ENCODE results near the gene LPP. TPM values are rescaled to one million over a fixed set of nuclear protein-coding genes. Genes with fewer than 3 reads are reported as not detected.

The LPP gene
- total RNA-seq, 1 experiment from 2014 or later: 54.0 TPM

DNA sequence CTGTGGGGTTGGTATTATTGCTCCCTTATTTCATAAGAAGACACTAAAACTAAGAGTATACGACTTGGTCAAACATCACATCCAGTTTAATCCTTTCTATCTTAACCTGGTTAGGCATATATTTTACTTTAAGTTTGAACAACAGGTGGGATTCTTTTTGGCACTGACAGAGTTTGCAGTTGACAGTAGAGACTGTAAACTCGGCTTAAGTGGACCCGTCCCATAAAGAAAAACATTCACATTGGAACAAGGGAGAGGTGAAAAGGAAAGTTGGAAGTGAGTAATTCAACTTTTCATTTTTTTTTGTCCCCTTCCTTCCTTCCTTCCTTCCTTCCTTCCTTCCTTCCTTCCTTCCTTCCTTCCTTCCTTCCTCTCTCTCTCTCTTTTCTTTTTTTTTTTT is 355.4 kb downstream of the LPP start:
- H3K27ac ChIP-seq (ENCODE audit: low read depth, low read length): no peak overlapping the region
- no peak overlapping the region for H3K4me2 ChIP-seq (ENCODE audit: low read length)
- ChIA-PET CTCF (no interaction called here), POLR2A (no interaction called here), RAD21 (ENCODE audit: low non-redundant PET in 1 of 2, low total read pairs in 2 of 2, uncharacterized antibody in 2 of 2, unreplicated experiment in 2 of 2) (no interaction called here)
- no peaks in the 10 kb centered on the region for H3K36me3 ChIP-seq (ENCODE audit: control insufficient read depth in 1 of 2, insufficient read depth in 2 of 2, low read length in 2 of 2)
- no peak overlapping the region for H3K4me3 ChIP-seq (replicated peaks in 1 of 2; ENCODE audit: low read depth in 1 of 2, low read length in 2 of 2)
- TF ChIP-seq CBX3 (IDR thresholded peaks at IDR 0.05; ENCODE audit: low read depth): no peak
- TF ChIP-seq YY1 (IDR thresholded peaks at IDR 0.05; ENCODE audit: extremely low read depth, insufficient replicate concordance, low read depth, low read length): no peak
- TF ChIP-seq REST (IDR thresholded peaks at IDR 0.05; ENCODE audit: low read depth): no peak
- no peak for TF ChIP-seq EGR1 (IDR thresholded peaks at IDR 0.05; ENCODE audit: low read depth)
- TF ChIP-seq POLR2A (IDR thresholded peaks at IDR 0.05; ENCODE audit: borderline replicate concordance, extremely low read depth, insufficient read depth, insufficient read length): no peak
- no peaks in the 10 kb centered on the region for H3K27me3 ChIP-seq (ENCODE audit: insufficient read depth, low read length)
- DNase-seq (ENCODE audit: low read depth, low spot score) (no peak), ATAC-seq (no peak)
- no TSS peak for BruUV-seq (replicated peaks)
- H3K9me2 ChIP-seq (ENCODE audit: insufficient read depth): no peaks in the 10 kb centered on the region
- no peaks in the 10 kb centered on the region for H3K9me3 ChIP-seq (ENCODE audit: control insufficient read depth in 1 of 2, insufficient read depth in 1 of 2, low read depth in 1 of 2, low read length in 2 of 2)
- intact Hi-C loops (cut with micrococcal nuclease): no loop called here
- no peak overlapping the region for H2AFZ ChIP-seq (ENCODE audit: low read depth, low read length, poor library complexity, severe bottlenecking)
- no peaks in the 10 kb centered on the region for H4K20me1 ChIP-seq (ENCODE audit: insufficient read depth)
- no peak overlapping the region for H3K9ac ChIP-seq (ENCODE audit: low read length)
- H3K79me2 ChIP-seq (ENCODE audit: insufficient read depth, low read length): no peaks in the 10 kb centered on the region
- no peaks in the 10 kb centered on the region; a peak in 1 of 4 replicates for H3K4me1 ChIP-seq (ENCODE audit: control insufficient read depth in 1 of 2, insufficient read depth in 2 of 2, low read length in 2 of 2)

DNA sequence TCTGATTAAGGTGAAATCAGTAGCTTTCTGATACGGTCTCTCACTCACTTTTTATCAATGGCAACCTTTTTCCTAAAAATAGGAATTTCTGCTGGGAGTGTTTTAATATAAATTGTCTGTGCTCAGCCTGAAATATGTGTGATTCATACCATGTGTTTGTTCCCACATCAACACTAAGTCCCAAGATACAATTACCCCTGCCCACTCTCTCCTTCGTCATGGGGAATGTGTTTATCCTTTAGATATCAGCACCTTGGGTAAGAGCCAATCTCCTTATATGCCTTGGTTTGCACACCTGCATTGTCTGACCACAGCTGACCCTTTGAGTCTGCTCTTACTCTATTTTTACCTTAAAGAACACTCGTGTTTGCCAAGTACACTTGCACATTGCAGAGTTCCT is 356.4 kb downstream of the LPP start:
- ChIA-PET CTCF (no interaction called here), POLR2A (no interaction called here), RAD21 (ENCODE audit: low non-redundant PET in 1 of 2, low total read pairs in 2 of 2, uncharacterized antibody in 2 of 2, unreplicated experiment in 2 of 2) (no interaction called here)
- Histone ChIP-seq H3K79me2 (ENCODE audit: insufficient read depth, low read length) (no peaks in the 10 kb centered on the region), H4K20me1 (ENCODE audit: insufficient read depth) (no peaks in the 10 kb centered on the region), H3K4me2 (ENCODE audit: low read length) (no peak overlapping the region), H3K27ac (ENCODE audit: low read depth, low read length) (no peak overlapping the region), H2AFZ (ENCODE audit: low read depth, low read length, poor library complexity, severe bottlenecking) (no peak overlapping the region), H3K9me2 (ENCODE audit: insufficient read depth) (no peaks in the 10 kb centered on the region), H3K4me1 (ENCODE audit: control insufficient read depth in 1 of 2, insufficient read depth in 2 of 2, low read length in 2 of 2) (no peaks in the 10 kb centered on the region; a peak in 1 of 4 replicates), H3K4me3 (replicated peaks in 1 of 2; ENCODE audit: low read depth in 1 of 2, low read length in 2 of 2) (no peak overlapping the region), H3K27me3 (ENCODE audit: insufficient read depth, low read length) (no peaks in the 10 kb centered on the region), H3K9ac (ENCODE audit: low read length) (no peak overlapping the region), H3K9me3 (ENCODE audit: control insufficient read depth in 1 of 2, insufficient read depth in 1 of 2, low read depth in 1 of 2, low read length in 2 of 2) (no peaks in the 10 kb centered on the region), H3K36me3 (ENCODE audit: control insufficient read depth in 1 of 2, insufficient read depth in 2 of 2, low read length in 2 of 2) (no peaks in the 10 kb centered on the region)
- DNase-seq (ENCODE audit: low read depth, low spot score) (no peak), ATAC-seq (no peak)
- intact Hi-C loops (cut with micrococcal nuclease): no loop called here
- no TSS peak for BruUV-seq (replicated peaks)
- TF ChIP-seq RAD21 (IDR thresholded peaks at IDR 0.05; ENCODE audit: low read depth): no peak
- no peak for TF ChIP-seq TCF7L2 (IDR thresholded peaks at IDR 0.05; ENCODE audit: borderline replicate concordance, extremely low read depth, insufficient read depth, insufficient read length)
- no peak for TF ChIP-seq CEBPB (IDR thresholded peaks at IDR 0.05; ENCODE audit: low read depth)
- no peak for TF ChIP-seq REST (IDR thresholded peaks at IDR 0.05; ENCODE audit: low read depth)
- TF ChIP-seq SP1 (IDR thresholded peaks at IDR 0.05; ENCODE audit: low read depth): no peak
- TF ChIP-seq ZFX (IDR thresholded peaks at IDR 0.05): no peak
- TF ChIP-seq ZNF274 (IDR thresholded peaks at IDR 0.05; ENCODE audit: low read depth, low read length): no peak
- TF ChIP-seq CBX3 (IDR thresholded peaks at IDR 0.05; ENCODE audit: low read depth): no peak
- TF ChIP-seq FOSL1 (IDR thresholded peaks at IDR 0.05; ENCODE audit: low read depth): no peak
- TF ChIP-seq, protein P1, sequence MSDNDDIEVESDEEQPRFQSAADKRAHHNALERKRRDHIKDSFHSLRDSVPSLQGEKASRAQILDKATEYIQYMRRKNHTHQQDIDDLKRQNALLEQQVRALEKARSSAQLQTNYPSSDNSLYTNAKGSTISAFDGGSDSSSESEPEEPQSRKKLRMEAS (IDR thresholded peaks at IDR 0.05): no peak
- no peak for TF ChIP-seq YY1 (IDR thresholded peaks at IDR 0.05; ENCODE audit: extremely low read depth, insufficient replicate concordance, low read depth, low read length)
